Mucosa of stomach (tissue), 1 donor: ENCODE measurements around the gene CERS6.

Source experiments
- H3K27me3 ChIP-seq: one replicate; pipeline ENCODE4 v1.7.0; 2013; ENCODE audit warnings: mild to moderate bottlenecking, low read length; ENCODE audit not compliant: control insufficient read depth, insufficient read depth
- H3K36me3 ChIP-seq: one replicate; pipeline ENCODE4 v1.7.0; 2013; ENCODE audit warnings: low read length; ENCODE audit not compliant: control insufficient read depth, insufficient read depth
- H3K4me1 ChIP-seq: one replicate; pipeline ENCODE4 v1.7.0; 2013; ENCODE audit warnings: mild to moderate bottlenecking, low read length; ENCODE audit not compliant: control insufficient read depth, insufficient read depth
- H3K4me3 ChIP-seq: one replicate; pipeline ENCODE4 v1.7.0; 2013; ENCODE audit warnings: low read length
- H3K9ac ChIP-seq: one replicate; pipeline ENCODE4 v1.7.0; 2013; ENCODE audit warnings: mild to moderate bottlenecking, low read length, moderate library complexity
- H3K9me3 ChIP-seq: one replicate; pipeline ENCODE4 v1.7.0; 2013; ENCODE audit warnings: mild to moderate bottlenecking, low read length, moderate library complexity; ENCODE audit not compliant: control insufficient read depth
- donor health status: Pancreatic carcinoma.

Gene CERS6

GRCh38 chr2:168717790-168718502 is 261.9 kb downstream of the CERS6 start:
- Histone ChIP-seq H3K27me3 (no peaks in the 10 kb centered on the region), H3K9me3 (no peaks in the 10 kb centered on the region), H3K36me3 (no peaks in the 10 kb centered on the region), H3K4me1 (no peaks in the 10 kb centered on the region), H3K4me3 (no peak overlapping the region), H3K9ac (no peak overlapping the region)

GRCh38 chr2:168718622-168719021 is 262.6 kb downstream of the CERS6 start:
- H3K9ac ChIP-seq, result no peak overlapping the region
- no peaks in the 10 kb centered on the region for H3K27me3 ChIP-seq

GRCh38 chr2:168719446-168719845 is 263.4 kb downstream of the CERS6 start:
- Histone ChIP-seq H3K36me3 (no peaks in the 10 kb centered on the region), H3K9ac (no peak overlapping the region), H3K9me3 (no peaks in the 10 kb centered on the region), H3K27me3 (no peaks in the 10 kb centered on the region), H3K4me1 (no peaks in the 10 kb centered on the region), H3K4me3 (no peak overlapping the region)

More at GRCh38 chr2:168718622-168719021, 262.6 kb downstream of the CERS6 start:
- Histone ChIP-seq H3K9me3 (no peaks in the 10 kb centered on the region), H3K4me1 (no peaks in the 10 kb centered on the region), H3K4me3 (no peak overlapping the region), H3K36me3 (no peaks in the 10 kb centered on the region)

GRCh38 chr2:168722592-168722991 is 266.5 kb downstream of the CERS6 start:
- Histone ChIP-seq H3K9ac (no peak overlapping the region), H3K4me1 (no peaks in the 10 kb centered on the region), H3K27me3 (no peaks in the 10 kb centered on the region), H3K36me3 (no peaks in the 10 kb centered on the region), H3K4me3 (no peak overlapping the region), H3K9me3 (no peaks in the 10 kb centered on the region)

- Histone ChIP-seq H3K36me3 (no peaks in the 10 kb centered on the region), H3K27me3 (no peaks in the 10 kb centered on the region), H3K4me3 (no peak overlapping the region), H3K9ac (no peak overlapping the region), H3K4me1 (no peaks in the 10 kb centered on the region), H3K9me3 (no peaks in the 10 kb centered on the region)
Measured at GRCh38 chr2:168723275-168723899, 267.3 kb downstream of the CERS6 start.

- Histone ChIP-seq H3K4me1 (no peaks in the 10 kb centered on the region), H3K27me3 (no peaks in the 10 kb centered on the region), H3K36me3 (no peaks in the 10 kb centered on the region), H3K9ac (no peak overlapping the region), H3K9me3 (no peaks in the 10 kb centered on the region), H3K4me3 (no peak overlapping the region)
Measured at GRCh38 chr2:168726375-168726774, 270.3 kb downstream of the CERS6 start.

- H3K9ac ChIP-seq, result no peak overlapping the region
- H3K4me1 ChIP-seq, result no peaks in the 10 kb centered on the region
- no peaks in the 10 kb centered on the region for H3K36me3 ChIP-seq
- no peaks in the 10 kb centered on the region for H3K27me3 ChIP-seq
- H3K9me3 ChIP-seq, result no peaks in the 10 kb centered on the region
- no peak overlapping the region for H3K4me3 ChIP-seq
Measured at GRCh38 chr2:168727904-168728470, 271.9 kb downstream of the CERS6 start.

- Histone ChIP-seq H3K9ac (no peak overlapping the region), H3K4me3 (no peak overlapping the region), H3K27me3 (no peaks in the 10 kb centered on the region), H3K9me3 (no peaks in the 10 kb centered on the region), H3K4me1 (no peaks in the 10 kb centered on the region), H3K36me3 (no peaks in the 10 kb centered on the region)
Measured at GRCh38 chr2:168729455-168729854, 273.4 kb downstream of the CERS6 start.

GRCh38 chr2:168730344-168730743 is 274.3 kb downstream of the CERS6 start:
- no peak overlapping the region for H3K4me3 ChIP-seq
- H3K36me3 ChIP-seq, result no peaks in the 10 kb centered on the region
- H3K4me1 ChIP-seq, result no peaks in the 10 kb centered on the region
- H3K9ac ChIP-seq, result no peak overlapping the region
- H3K27me3 ChIP-seq, result no peaks in the 10 kb centered on the region
- no peaks in the 10 kb centered on the region for H3K9me3 ChIP-seq

GRCh38 chr2:168731002-168731401 is 274.9 kb downstream of the CERS6 start:
- Histone ChIP-seq H3K27me3 (no peaks in the 10 kb centered on the region), H3K9ac (no peak overlapping the region), H3K4me3 (no peak overlapping the region), H3K36me3 (no peaks in the 10 kb centered on the region), H3K9me3 (no peaks in the 10 kb centered on the region), H3K4me1 (no peaks in the 10 kb centered on the region)

- Histone ChIP-seq H3K36me3 (no peaks in the 10 kb centered on the region), H3K4me3 (no peak overlapping the region), H3K9ac (no peak overlapping the region), H3K27me3 (no peaks in the 10 kb centered on the region), H3K4me1 (no peaks in the 10 kb centered on the region), H3K9me3 (no peaks in the 10 kb centered on the region)
Measured at GRCh38 chr2:168731616-168732015, 275.5 kb downstream of the CERS6 start.

- H3K9ac ChIP-seq, result no peak overlapping the region
- H3K27me3 ChIP-seq, result no peaks in the 10 kb centered on the region
- H3K36me3 ChIP-seq, result no peaks in the 10 kb centered on the region
- no peak overlapping the region for H3K4me3 ChIP-seq
- H3K4me1 ChIP-seq, result no peaks in the 10 kb centered on the region
- no peaks in the 10 kb centered on the region for H3K9me3 ChIP-seq
Measured at GRCh38 chr2:168732100-168732499, 276.0 kb downstream of the CERS6 start.
